Transverse colon (tissue), 4 donors: ENCODE measurements around the gene DOCK1. TPM values are rescaled to one million over a fixed set of nuclear protein-coding genes. Genes with fewer than 3 reads are reported as not detected.

Source experiments
- DNase-seq: peaks from one replicate; pipeline ENCODE4 v3.0.0-alpha.2; 2019
- H3K27ac ChIP-seq, 4 donors: fragments of 200-600 bp; sonication (generic); 2 replicates each; pipeline ENCODE4 v1.5.1; 2016 to 2018; ENCODE audit warnings: inconsistent platforms in 4 of 4
- H3K27me3 ChIP-seq: fragments of 200-600 bp; sonication (generic); 2 replicates; pipeline ENCODE4 v1.5.1; 2017; ENCODE audit warnings: inconsistent platforms
- H3K36me3 ChIP-seq, 4 donors: fragments of 200-600 bp; sonication (generic); 2 replicates each; pipeline ENCODE4 v1.5.1; 2017 to 2019; ENCODE audit warnings: inconsistent platforms in 4 of 4
- H3K4me1 ChIP-seq, 4 donors: fragments of 200-600 bp; sonication (generic); 2 replicates each; pipeline ENCODE4 v1.5.1; 2017 to 2020; ENCODE audit warnings: inconsistent platforms in 4 of 4
- H3K4me3 ChIP-seq, 4 donors: fragments of 200-600 bp; sonication (generic); 1 replicate in 1 of 4; 2 replicates in 3 of 4; pipeline versions ENCODE4 v1.5.1 to v1.6.1; 2017 to 2019; ENCODE audit warnings: inconsistent platforms in 4 of 4
- H3K9me3 ChIP-seq, 2 donors: fragments of 200-600 bp; sonication (generic); 2 replicates each; pipeline ENCODE4 v1.5.1; 2017 to 2019; ENCODE audit warnings: inconsistent platforms in 2 of 2
- EP300 ChIP-seq: sonication (generic); formaldehyde crosslinking; IDR thresholded peaks from one replicate; pipeline ENCODE4 v1.6.1; 2017; ENCODE audit warnings: antibody characterized with exemption, low read depth
- POLR2A ChIP-seq: fragments of 450-650 bp; IDR thresholded peaks from one replicate; pipeline ENCODE4 v1.6.1; 2016; ENCODE audit warnings: antibody characterized with exemption, mild to moderate bottlenecking, moderate library complexity
- POLR2AphosphoS5 ChIP-seq, 3 donors: sonication (generic); formaldehyde crosslinking; IDR thresholded peaks; one replicate each; pipeline ENCODE4 v1.6.1; 2016; ENCODE audit warnings: antibody characterized with exemption in 3 of 3
- WGBS, 2 donors: methylation state at CpG; one replicate each; pipeline ENCODE4 v1.1.5; 2018; ENCODE audit warnings: low coverage in 1 of 2; 5-methylcytosine and 5-hydroxymethylcytosine counted together
- in situ Hi-C, 4 donors: fragments of 200-750 bp; cut with MboI; loops; one replicate each; pipeline versions ENCODE4 v1.15.0 to v1.15.1; 2017; ENCODE audit warnings: low sequenced_read_pairs in 3 of 4, low pct_ligation_motif_present in 1 of 4, low pct_unique_long_range_greater_than_20kb in 1 of 4
- intact Hi-C: fragments of 100-400 bp; cut with DNase I; formaldehyde crosslinking; loops from one replicate; pipeline ENCODE4 v1.15.1; 2023; ENCODE audit warnings: low total_unique reads
- total RNA-seq, 4 donors: library from RNA; depleted of rRNA; stranded (reverse); fragments of >200 nt; gene quantifications; one replicate each; pipeline ENCODE4 v1.1.0, GENCODE V29; 2016
- TF ChIP-seq, protein P1 (sequence below), 5 experiments: fragments of 200-600 bp in 3 of 5; fragments of 450-650 bp in 2 of 5; sonication (generic) in 3 of 5; IDR thresholded peaks; 1 replicate in 2 of 5; 2 replicates in 3 of 5; pipeline ENCODE4 v1.5.1; 2016 to 2017; ENCODE audit warnings: antibody characterized with exemption in 5 of 5, inconsistent platforms in 3 of 5, mild to moderate bottlenecking in 2 of 5, moderate library complexity in 1 of 5

DOCK1 gene
- total RNA-seq, 4 donors from 2014 or later, result 75.1 to 200 (median 92.5) TPM

DNA sequence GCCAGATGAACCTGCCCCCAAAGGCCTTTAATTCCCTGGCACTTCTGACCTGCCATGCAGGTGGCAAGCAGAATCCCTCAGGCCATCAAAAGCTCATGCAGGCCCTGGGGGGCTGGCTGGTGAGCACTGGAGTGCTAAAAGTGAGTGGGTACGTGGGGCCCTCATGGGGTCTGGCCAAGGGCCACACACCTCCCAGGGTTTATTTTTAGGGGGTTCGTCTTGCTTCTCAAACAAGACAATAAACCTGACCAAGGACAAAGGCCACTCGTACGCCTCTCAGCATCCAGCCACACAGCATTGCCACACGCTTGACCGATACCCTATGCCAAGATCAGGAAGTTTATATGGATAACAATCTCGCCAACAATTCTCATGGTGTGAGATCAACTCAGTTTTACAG, 33.1 kb upstream of the DOCK1 start:
- DNase-seq, result no peak

DNA sequence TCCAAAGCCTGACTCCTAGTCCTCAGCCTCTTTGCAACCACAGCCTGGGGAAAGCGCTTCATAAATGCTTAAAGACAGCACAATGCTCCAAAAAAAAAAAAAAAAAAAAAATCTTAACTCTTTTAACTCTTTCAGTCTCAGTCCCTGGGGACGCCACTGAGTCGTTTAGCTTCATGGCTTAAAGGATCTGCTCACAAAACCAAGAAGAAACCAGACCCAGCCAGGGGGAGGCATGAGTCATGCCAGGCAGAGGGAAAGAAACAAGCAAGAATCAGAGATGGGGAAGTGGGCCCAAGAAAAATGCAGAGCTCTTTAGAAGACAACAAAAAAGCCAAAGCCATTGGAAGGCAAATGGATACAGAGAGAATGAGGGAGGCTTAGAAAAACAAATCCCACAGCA, 32.5 kb upstream of the DOCK1 start:
- H3K9me3 ChIP-seq, result no peaks in the 10 kb centered on the region
- H3K4me1 ChIP-seq, result no peaks in the 10 kb centered on the region
- DNase-seq, result no peak
- in situ Hi-C loops, result no loop called here
- no peaks in the 10 kb centered on the region for H3K27me3 ChIP-seq
- no peak overlapping the region for H3K4me3 ChIP-seq
- intact Hi-C loops, result no loop called here
- no peak overlapping the region for H3K27ac ChIP-seq
- no peaks in the 10 kb centered on the region for H3K36me3 ChIP-seq
- WGBS, 2 donors, result 79 to 83% methylated on average over 2 to 3 of the region's 3 CpGs
- TF ChIP-seq EP300, result no peak
- TF ChIP-seq, protein P1, sequence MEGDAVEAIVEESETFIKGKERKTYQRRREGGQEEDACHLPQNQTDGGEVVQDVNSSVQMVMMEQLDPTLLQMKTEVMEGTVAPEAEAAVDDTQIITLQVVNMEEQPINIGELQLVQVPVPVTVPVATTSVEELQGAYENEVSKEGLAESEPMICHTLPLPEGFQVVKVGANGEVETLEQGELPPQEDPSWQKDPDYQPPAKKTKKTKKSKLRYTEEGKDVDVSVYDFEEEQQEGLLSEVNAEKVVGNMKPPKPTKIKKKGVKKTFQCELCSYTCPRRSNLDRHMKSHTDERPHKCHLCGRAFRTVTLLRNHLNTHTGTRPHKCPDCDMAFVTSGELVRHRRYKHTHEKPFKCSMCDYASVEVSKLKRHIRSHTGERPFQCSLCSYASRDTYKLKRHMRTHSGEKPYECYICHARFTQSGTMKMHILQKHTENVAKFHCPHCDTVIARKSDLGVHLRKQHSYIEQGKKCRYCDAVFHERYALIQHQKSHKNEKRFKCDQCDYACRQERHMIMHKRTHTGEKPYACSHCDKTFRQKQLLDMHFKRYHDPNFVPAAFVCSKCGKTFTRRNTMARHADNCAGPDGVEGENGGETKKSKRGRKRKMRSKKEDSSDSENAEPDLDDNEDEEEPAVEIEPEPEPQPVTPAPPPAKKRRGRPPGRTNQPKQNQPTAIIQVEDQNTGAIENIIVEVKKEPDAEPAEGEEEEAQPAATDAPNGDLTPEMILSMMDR (IDR thresholded peaks at IDR 0.05), result no peak
- no peak for TF ChIP-seq POLR2AphosphoS5 (IDR thresholded peaks at IDR 0.05)
- no peak for TF ChIP-seq POLR2A

More for the DNA sequence above, 33.1 kb upstream of the DOCK1 start:
- Histone ChIP-seq H3K4me1 (no peaks in the 10 kb centered on the region), H3K4me3 (no peak overlapping the region), H3K36me3 (no peaks in the 10 kb centered on the region), H3K27me3 (no peaks in the 10 kb centered on the region), H3K27ac (no peak overlapping the region), H3K9me3 (no peaks in the 10 kb centered on the region)
- no peak for TF ChIP-seq POLR2AphosphoS5 (IDR thresholded peaks at IDR 0.05)
- in situ Hi-C loops (no loop called here), intact Hi-C loops (no loop called here)
- WGBS, 2 donors, result 81% methylated on average over 7 of the region's 7 CpGs; no CpG with 5 or more reads in 1 of the 2 donors

DNA sequence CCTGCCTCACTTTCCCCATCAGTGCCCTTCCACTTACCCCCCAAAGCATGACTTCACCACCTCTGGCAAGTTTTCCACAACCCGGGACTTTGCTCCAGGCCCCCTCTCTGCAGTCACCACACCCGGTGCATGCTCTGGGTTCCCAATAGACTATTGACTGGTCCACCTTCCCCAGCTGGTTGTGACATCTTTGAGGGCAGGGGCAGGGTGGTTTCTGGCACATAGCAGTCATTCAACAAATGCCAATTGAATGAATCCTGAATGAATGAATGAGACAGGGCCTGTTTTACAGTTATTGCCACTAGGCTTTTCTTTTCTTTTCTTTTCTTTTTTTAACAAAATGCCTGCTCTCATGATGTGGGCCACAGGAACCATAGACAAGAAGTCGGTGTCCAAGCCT, 28.8 kb upstream of the DOCK1 start:
- intact Hi-C loops, result loop anchor here (2.0 kb wide), 1 partner anchor 974 kb away; no protein-coding TSS in a partner anchor
- WGBS, 2 donors, result 78 to 100% methylated on average over 1 to 3 of the region's 3 CpGs

DNA sequence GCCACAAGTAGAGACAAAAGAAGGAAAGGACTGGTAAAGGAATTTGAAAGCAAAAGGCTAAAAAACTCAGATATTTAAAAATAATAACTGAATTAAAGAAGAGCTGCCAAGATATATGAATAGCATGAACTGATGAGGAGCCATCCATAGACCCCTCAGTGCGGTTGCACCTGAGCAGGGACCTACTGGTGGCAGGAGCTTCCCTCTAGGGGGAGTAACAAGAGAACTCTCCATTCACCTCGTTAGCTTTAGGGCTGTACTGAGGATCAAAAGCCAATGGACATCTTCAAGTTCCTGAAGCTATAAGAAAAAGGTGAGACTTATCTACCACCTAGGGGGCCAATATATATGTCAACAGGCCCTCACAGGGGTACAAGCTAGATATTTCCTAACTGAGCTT, 27.8 kb upstream of the DOCK1 start:
- in situ Hi-C loops (no loop called here), intact Hi-C loops (loop anchor here (2.0 kb wide), 1 partner anchor 973 kb away; no protein-coding TSS in a partner anchor)
- Histone ChIP-seq H3K4me1 (no peaks in the 10 kb centered on the region), H3K27me3 (peaks cover 8% of the 10 kb centered on the region), H3K36me3 (no peaks in the 10 kb centered on the region), H3K4me3 (no peak overlapping the region), H3K27ac (no peak overlapping the region), H3K9me3 (no peaks in the 10 kb centered on the region)
- no peak for DNase-seq
- 66% methylated on average over 2 of the region's 2 CpGs; no CpG with 5 or more reads in 1 of the 2 donors for WGBS, 2 donors
- TF ChIP-seq, protein P1 (IDR thresholded peaks at IDR 0.05), result no peak
- TF ChIP-seq POLR2AphosphoS5 (IDR thresholded peaks at IDR 0.05), result no peak
- no peak for TF ChIP-seq EP300
- no peak for TF ChIP-seq POLR2A

More for the DNA sequence above, 28.8 kb upstream of the DOCK1 start:
- Histone ChIP-seq H3K36me3 (no peaks in the 10 kb centered on the region), H3K27me3 (peaks cover 8% of the 10 kb centered on the region), H3K9me3 (no peaks in the 10 kb centered on the region), H3K4me3 (no peak overlapping the region), H3K27ac (no peak overlapping the region), H3K4me1 (no peaks in the 10 kb centered on the region)
- TF ChIP-seq POLR2A (no peak), POLR2AphosphoS5 (IDR thresholded peaks at IDR 0.05) (no peak), EP300 (no peak)
- TF ChIP-seq, protein P1 (IDR thresholded peaks at IDR 0.05), result no peak
- DNase-seq, result no peak
- in situ Hi-C loops, result no loop called here

DNA sequence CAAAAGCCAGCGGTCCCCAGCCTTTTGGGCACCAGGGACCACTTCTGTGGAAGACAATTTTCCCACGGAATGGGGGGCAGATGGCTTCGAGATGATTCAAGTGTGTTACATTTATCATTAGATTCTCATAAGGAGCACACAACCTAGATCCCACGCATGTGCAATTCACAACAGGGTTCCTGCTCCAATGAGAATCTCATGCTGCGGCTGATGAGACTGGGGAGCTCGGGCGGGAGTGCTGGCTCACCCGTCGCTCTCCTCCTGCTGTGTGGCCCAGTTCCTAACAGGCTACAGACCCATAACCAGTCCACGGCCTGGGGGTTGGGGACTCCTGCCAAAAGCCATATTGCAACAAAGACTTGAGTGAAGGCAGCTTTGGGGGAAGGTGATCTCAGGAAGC, 26.6 kb upstream of the DOCK1 start:
- Histone ChIP-seq H3K4me3 (no peak overlapping the region), H3K27me3 (peaks cover 8% of the 10 kb centered on the region), H3K27ac (no peak overlapping the region), H3K9me3 (no peaks in the 10 kb centered on the region), H3K4me1 (no peaks in the 10 kb centered on the region), H3K36me3 (no peaks in the 10 kb centered on the region)
- intact Hi-C loops, result no loop called here
- WGBS, 2 donors, result 93% methylated on average over 10 of the region's 10 CpGs; no CpG with 5 or more reads in 1 of the 2 donors
- no peak for DNase-seq
- in situ Hi-C loops, result no loop called here
- no peak for TF ChIP-seq EP300
- TF ChIP-seq POLR2AphosphoS5 (IDR thresholded peaks at IDR 0.05), result no peak
- TF ChIP-seq, protein P1 (IDR thresholded peaks at IDR 0.05), result no peak
- TF ChIP-seq POLR2A, result no peak
